BLaER1 treated with 17β-estradiol and CSF1 and Interleukin-3, amounts not matched to agents 10 nM and 100 nM (cell line): ENCODE results near the gene CDK16.

Source experiments
- H3K27ac ChIP-seq, 11 experiments: shearing (Covaris generic); formaldehyde crosslinking; 2 replicates each; pipeline ENCODE4 v1.8.1; 2022
- H3K27me3 ChIP-seq, 11 experiments: shearing (Covaris generic); formaldehyde crosslinking; 2 replicates each; pipeline ENCODE4 v1.8.1; 2022
- H3K36me3 ChIP-seq, 11 experiments: shearing (Covaris generic); formaldehyde crosslinking; 2 replicates each; pipeline ENCODE4 v1.8.1; 2022
- H3K4me1 ChIP-seq, 10 experiments: shearing (Covaris generic); formaldehyde crosslinking; 2 replicates each; pipeline ENCODE4 v1.8.1; 2022
- H3K4me2 ChIP-seq, 11 experiments: shearing (Covaris generic); formaldehyde crosslinking; 2 replicates each; pipeline ENCODE4 v1.8.1; 2022
- H3K4me3 ChIP-seq, 10 experiments: shearing (Covaris generic); formaldehyde crosslinking; 2 replicates each; pipeline ENCODE4 v1.8.1; 2022
- H3K9ac ChIP-seq, 11 experiments: shearing (Covaris generic); formaldehyde crosslinking; 2 replicates each; pipeline ENCODE4 v1.8.1; 2022
- H3K9me3 ChIP-seq, 11 experiments: shearing (Covaris generic); formaldehyde crosslinking; replicated peaks in 1 of 11; 2 replicates each; pipeline ENCODE4 v1.8.1; 2022
- H4K20me1 ChIP-seq, 11 experiments: shearing (Covaris generic); formaldehyde crosslinking; 2 replicates each; pipeline ENCODE4 v1.8.1; 2022
- Cebpa-rat ChIP-seq, 11 experiments: shearing (Covaris generic); IDR thresholded peaks; 2 replicates each; pipeline ENCODE4 v1.8.1; 2022

The CDK16 gene

GRCh38 chrX:47181301-47181700 lies 37.2 kb upstream of the CDK16 start:
- no peak overlapping the region for H3K4me2 ChIP-seq
- no peak overlapping the region for H3K4me3 ChIP-seq
- H3K9me3 ChIP-seq = no peaks in the 10 kb centered on the region
- H3K9ac ChIP-seq = no peak overlapping the region
- no peaks in the 10 kb centered on the region for H3K4me1 ChIP-seq
- peaks cover 59 to 95% (median 76%) of the 10 kb centered on the region in 11 experiments for H3K36me3 ChIP-seq
- H4K20me1 ChIP-seq = peaks cover 0 to 88% (median 53%) of the 10 kb centered on the region in 11 experiments; a peak in 17 of 22 replicates
- TF ChIP-seq Cebpa-rat (IDR thresholded peaks at IDR 0.05) = no peak
- no peak overlapping the region for H3K27ac ChIP-seq
- H3K27me3 ChIP-seq = peaks cover 54 to 95% (median 85%) of the 10 kb centered on the region in 11 experiments

DNA sequence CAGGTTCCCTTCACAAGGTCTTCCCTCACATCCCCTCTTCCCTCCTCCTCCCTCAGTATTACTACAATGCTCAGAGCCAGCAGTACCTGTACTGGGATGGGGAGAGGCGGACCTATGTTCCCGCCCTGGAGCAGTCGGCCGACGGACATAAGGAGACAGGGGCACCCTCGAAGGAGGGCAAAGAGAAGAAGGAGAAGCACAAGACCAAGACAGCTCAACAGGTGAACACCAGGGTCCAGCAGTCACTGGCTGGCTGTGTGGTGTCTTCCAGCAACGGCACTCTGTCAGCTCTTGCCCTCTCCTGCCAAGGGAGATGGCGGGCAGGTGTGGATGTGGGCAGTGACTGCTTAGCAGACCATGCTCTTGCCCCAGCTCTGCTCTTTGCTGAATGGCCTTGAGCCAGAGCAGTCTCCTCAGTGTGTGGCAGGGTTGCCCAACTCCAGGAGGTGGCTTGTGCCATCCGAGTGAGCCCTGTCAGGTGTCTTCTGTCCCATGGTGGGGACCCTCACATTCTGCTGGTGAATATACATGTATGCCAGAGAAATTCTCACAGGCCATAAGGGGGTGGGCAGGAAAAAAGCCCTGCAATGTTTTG lies 36.3 kb upstream of the CDK16 start:
- no peak for TF ChIP-seq Cebpa-rat (IDR thresholded peaks at IDR 0.05)
- no peaks in the 10 kb centered on the region for H3K9me3 ChIP-seq
- no peak overlapping the region for H3K9ac ChIP-seq
- H3K4me1 ChIP-seq = no peaks in the 10 kb centered on the region
- H3K4me3 ChIP-seq = no peak overlapping the region
- peaks cover 0 to 88% (median 52%) of the 10 kb centered on the region in 11 experiments; a peak in 16 of 22 replicates for H4K20me1 ChIP-seq
- H3K36me3 ChIP-seq = peaks cover 58 to 95% (median 76%) of the 10 kb centered on the region in 11 experiments
- no peak overlapping the region for H3K4me2 ChIP-seq
- no peak overlapping the region for H3K27ac ChIP-seq
- peaks cover 46 to 93% (median 78%) of the 10 kb centered on the region in 11 experiments; a peak in 21 of 22 replicates for H3K27me3 ChIP-seq

GRCh38 chrX:47184486-47184885 lies 34.0 kb upstream of the CDK16 start:
- H3K4me2 ChIP-seq = no peak overlapping the region
- H3K27ac ChIP-seq = no peak overlapping the region
- TF ChIP-seq Cebpa-rat (IDR thresholded peaks at IDR 0.05) = no peak
- H3K36me3 ChIP-seq = peaks cover 41 to 77% (median 56%) of the 10 kb centered on the region in 11 experiments
- H3K4me1 ChIP-seq = no peaks in the 10 kb centered on the region
- H4K20me1 ChIP-seq = peaks cover 0 to 74% (median 43%) of the 10 kb centered on the region in 11 experiments; a peak in 14 of 22 replicates
- H3K9ac ChIP-seq = no peak overlapping the region
- peaks cover 26 to 91% (median 69%) of the 10 kb centered on the region in 11 experiments; a peak in 20 of 22 replicates for H3K27me3 ChIP-seq
- H3K4me3 ChIP-seq = no peak overlapping the region
- H3K9me3 ChIP-seq = no peaks in the 10 kb centered on the region

DNA sequence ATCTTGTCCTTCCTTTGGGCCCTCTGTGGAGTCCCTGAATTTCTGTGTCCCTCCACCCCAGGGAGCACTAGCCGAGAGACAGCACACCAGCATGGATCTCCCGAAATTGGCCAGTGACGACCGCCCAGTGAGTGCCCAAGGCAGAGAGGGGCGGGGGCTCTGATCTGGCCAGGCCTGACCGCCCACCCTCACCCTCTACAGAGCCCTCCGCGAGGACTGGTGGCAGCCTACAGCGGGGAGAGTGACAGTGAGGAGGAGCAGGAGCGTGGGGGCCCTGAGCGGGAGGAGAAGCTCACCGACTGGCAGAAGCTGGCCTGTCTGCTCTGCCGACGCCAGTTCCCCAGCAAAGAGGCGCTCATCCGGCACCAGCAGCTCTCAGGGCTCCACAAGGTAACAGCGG lies 33.2 kb upstream of the CDK16 start:
- peaks cover 0 to 67% (median 37%) of the 10 kb centered on the region in 11 experiments; a peak in 13 of 22 replicates for H4K20me1 ChIP-seq
- H3K27ac ChIP-seq = no peak overlapping the region
- peaks cover 39 to 71% (median 52%) of the 10 kb centered on the region in 11 experiments for H3K36me3 ChIP-seq
- H3K27me3 ChIP-seq = peaks cover 21 to 87% (median 64%) of the 10 kb centered on the region in 11 experiments; a peak in 18 of 22 replicates
- H3K9me3 ChIP-seq = no peaks in the 10 kb centered on the region
- H3K4me3 ChIP-seq = no peak overlapping the region
- H3K9ac ChIP-seq = no peak overlapping the region
- no peak overlapping the region for H3K4me2 ChIP-seq
- H3K4me1 ChIP-seq = no peaks in the 10 kb centered on the region
- TF ChIP-seq Cebpa-rat (IDR thresholded peaks at IDR 0.05) = no peak

DNA sequence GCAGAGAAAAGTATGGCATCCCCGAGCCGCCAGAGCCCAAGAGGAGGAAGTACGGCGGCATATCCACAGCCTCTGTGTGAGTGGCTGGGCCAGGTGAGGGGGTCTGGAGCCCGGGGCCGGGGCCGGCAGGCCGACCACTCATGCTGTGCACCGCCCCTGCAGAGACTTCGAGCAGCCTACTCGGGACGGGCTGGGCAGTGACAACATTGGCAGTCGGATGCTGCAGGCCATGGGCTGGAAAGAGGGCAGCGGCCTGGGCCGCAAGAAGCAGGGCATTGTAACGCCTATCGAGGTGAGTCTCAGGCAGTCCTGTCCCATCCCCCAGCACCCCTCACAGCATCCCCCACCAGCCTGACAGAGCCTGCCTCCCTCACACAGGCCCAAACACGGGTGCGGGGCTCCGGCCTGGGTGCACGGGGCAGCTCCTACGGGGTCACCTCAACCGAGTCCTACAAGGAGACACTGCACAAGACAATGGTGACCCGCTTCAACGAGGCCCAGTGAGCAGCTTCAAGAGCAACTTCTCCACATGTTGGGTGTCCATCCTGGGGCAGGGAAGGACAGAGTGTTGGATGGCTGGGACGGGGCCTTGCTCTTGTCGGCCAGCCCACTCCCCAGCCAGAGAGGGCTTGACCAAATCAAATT lies 32.3 kb upstream of the CDK16 start:
- Histone ChIP-seq H3K9me3 (no peaks in the 10 kb centered on the region), H3K4me1 (no peaks in the 10 kb centered on the region), H3K4me3 (no peak overlapping the region), H3K36me3 (peaks cover 38 to 63% (median 51%) of the 10 kb centered on the region in 11 experiments), H3K4me2 (no peak overlapping the region), H4K20me1 (peaks cover 0 to 65% (median 35%) of the 10 kb centered on the region in 11 experiments; a peak in 13 of 22 replicates), H3K9ac (no peak overlapping the region), H3K27ac (no peak overlapping the region), H3K27me3 (peaks cover 21 to 81% (median 56%) of the 10 kb centered on the region in 11 experiments; a peak in 18 of 22 replicates)
- no peak for TF ChIP-seq Cebpa-rat (IDR thresholded peaks at IDR 0.05)

- H3K4me2 ChIP-seq = no peak overlapping the region
- no peaks in the 10 kb centered on the region for H3K9me3 ChIP-seq
- H3K4me1 ChIP-seq = peaks cover 6 to 8% (median 6%) of the 10 kb centered on the region in 10 experiments; a peak in 18 of 20 replicates
- H3K9ac ChIP-seq = no peak overlapping the region
- no peak for TF ChIP-seq Cebpa-rat (IDR thresholded peaks at IDR 0.05)
- peaks cover 28 to 53% (median 42%) of the 10 kb centered on the region in 11 experiments; a peak in 21 of 22 replicates for H3K36me3 ChIP-seq
- no peak overlapping the region for H3K27ac ChIP-seq
- no peak overlapping the region for H3K4me3 ChIP-seq
- H3K27me3 ChIP-seq = peaks cover 13 to 71% (median 46%) of the 10 kb centered on the region in 11 experiments; a peak in 18 of 22 replicates
- peaks cover 0 to 56% (median 26%) of the 10 kb centered on the region in 11 experiments; a peak in 13 of 22 replicates for H4K20me1 ChIP-seq
Observed at GRCh38 chrX:47187106-47187677, 31.3 kb upstream of the CDK16 start.

- peaks cover 19 to 31% (median 24%) of the 10 kb centered on the region in 11 experiments; a peak in 21 of 22 replicates for H3K36me3 ChIP-seq
- no peak overlapping the region for H3K9ac ChIP-seq
- H3K27ac ChIP-seq = no peak overlapping the region
- H4K20me1 ChIP-seq = peaks cover 0 to 37% (median 18%) of the 10 kb centered on the region in 11 experiments; a peak in 17 of 22 replicates
- H3K4me1 ChIP-seq = peaks cover 22 to 26% (median 23%) of the 10 kb centered on the region in 10 experiments
- no peak overlapping the region for H3K4me3 ChIP-seq
- H3K4me2 ChIP-seq = no peak overlapping the region
- peaks cover 0 to 44% (median 25%) of the 10 kb centered on the region in 11 experiments; a peak in 13 of 22 replicates for H3K27me3 ChIP-seq
- no peak for TF ChIP-seq Cebpa-rat (IDR thresholded peaks at IDR 0.05)
- no peaks in the 10 kb centered on the region for H3K9me3 ChIP-seq
Observed at GRCh38 chrX:47189906-47190305, 28.6 kb upstream of the CDK16 start.

DNA sequence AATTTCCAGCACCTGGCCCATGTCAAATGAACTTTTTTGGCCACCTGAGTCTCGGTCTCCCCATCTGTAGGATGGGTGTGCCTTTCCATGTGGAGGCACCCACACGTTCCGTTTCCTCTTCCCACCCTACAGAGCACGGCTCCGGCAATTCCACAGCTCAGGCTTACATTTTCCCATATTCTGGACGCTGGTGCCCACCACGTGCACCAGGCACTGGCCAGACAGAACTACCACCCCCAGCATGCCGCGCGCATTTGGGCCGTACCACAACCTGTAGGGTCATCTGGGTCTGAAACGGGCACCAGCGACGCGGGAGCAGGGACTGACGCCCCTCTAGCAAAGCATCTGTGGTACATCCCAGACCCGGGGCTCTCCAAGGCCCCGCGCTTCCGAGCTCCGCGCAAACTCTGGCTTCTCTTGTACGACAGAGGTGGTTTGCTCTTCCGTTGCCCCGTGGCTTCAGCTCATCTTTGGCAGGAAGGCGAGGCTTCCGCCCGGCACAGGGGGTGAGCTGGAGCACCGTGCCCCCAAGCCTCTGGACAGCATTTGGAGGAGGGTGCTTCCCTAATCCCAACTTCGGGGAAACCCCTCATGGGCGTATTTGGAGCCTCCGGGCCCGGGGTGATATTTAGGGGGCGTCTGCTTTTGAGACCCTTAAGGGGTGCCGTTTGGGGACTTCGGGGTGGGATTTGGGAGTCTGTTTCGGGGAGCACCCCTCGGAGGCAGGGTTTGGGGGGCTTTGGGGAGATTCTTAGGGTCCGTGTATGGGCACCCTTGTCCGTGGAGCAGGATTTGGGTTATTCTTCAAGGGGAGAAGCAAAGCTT lies 27.8 kb upstream of the CDK16 start:
- Histone ChIP-seq H3K4me3 (peak overlapping the region; percentile 54 to 89 (median 81)), H3K4me1 (peaks cover 30 to 34% (median 31%) of the 10 kb centered on the region in 10 experiments), H3K36me3 (peaks cover 11 to 28% (median 17%) of the 10 kb centered on the region in 11 experiments; a peak in 21 of 22 replicates), H4K20me1 (peaks cover 3 to 37% (median 25%) of the 10 kb centered on the region in 11 experiments; a peak in 20 of 22 replicates), H3K9ac (peak overlapping the region; percentile 67 to 98 (median 79)), H3K4me2 (peak overlapping the region; percentile 68 to 92 (median 84)), H3K27me3 (peaks cover 0 to 36% (median 18%) of the 10 kb centered on the region in 11 experiments; a peak in 11 of 22 replicates), H3K27ac (peak overlapping the region; percentile 26 to 78 (median 73); a peak in 21 of 22 replicates), H3K9me3 (no peaks in the 10 kb centered on the region)
- TF ChIP-seq Cebpa-rat (IDR thresholded peaks at IDR 0.05) = no peak
